Osteocyte (in vitro differentiated cells): ENCODE results near the gene THBS2. TPM values are rescaled to one million over a fixed set of nuclear protein-coding genes. Genes with fewer than 3 reads are reported as not detected.

ENCODE experiments used
- DNase-seq: peaks from one replicate; pipeline ENCODE4 v3.0.0; 2021; ENCODE audit warnings: mixed read lengths; ENCODE audit not compliant: unreplicated experiment; ENCODE audit errors: extremely low spot score
- H3K27ac Mint-ChIP-seq: one replicate; pipeline ENCODE4 v1.8.0; 2021; ENCODE audit warnings: mild to moderate bottlenecking, mixed read lengths; ENCODE audit not compliant: unreplicated experiment
- H3K27me3 Mint-ChIP-seq: one replicate; pipeline ENCODE4 v1.8.0; 2021; ENCODE audit warnings: mixed read lengths; ENCODE audit not compliant: unreplicated experiment
- H3K36me3 Mint-ChIP-seq: one replicate; pipeline ENCODE4 v1.8.0; 2021; ENCODE audit warnings: mixed read lengths; ENCODE audit not compliant: unreplicated experiment
- H3K4me1 Mint-ChIP-seq: one replicate; pipeline ENCODE4 v1.8.0; 2021; ENCODE audit warnings: mixed read lengths; ENCODE audit not compliant: unreplicated experiment
- H3K4me3 Mint-ChIP-seq: one replicate; pipeline ENCODE4 v1.8.0; 2021; ENCODE audit warnings: mild to moderate bottlenecking, moderate library complexity, mixed read lengths; ENCODE audit not compliant: unreplicated experiment
- H3K9me3 Mint-ChIP-seq: one replicate; pipeline ENCODE4 v1.8.0; 2021; ENCODE audit warnings: mixed read lengths; ENCODE audit not compliant: unreplicated experiment
- CTCF ChIP-seq: fragments of 200-600 bp; sonication (generic); IDR thresholded peaks from 2 replicates; pipeline ENCODE4 v1.5.0; 2021; ENCODE audit warnings: antibody characterized with exemption, mild to moderate bottlenecking, moderate library complexity
- total RNA-seq: library from RNA; stranded (reverse); gene quantifications from 2 replicates; pipeline ENCODE4 v1.2.1, GENCODE V29; 2021

The THBS2 gene
- total RNA-seq, 1 donor from 2014 or later = 650 TPM

- no peak for TF ChIP-seq CTCF
- Mint-ChIP-seq H3K27ac (peak overlapping the region; percentile 88), H3K36me3 (peaks cover 11% of the 10 kb centered on the region)
Observed at GRCh38 chr6:169194737-169195136, 58.9 kb downstream of the THBS2 start.

GRCh38 chr6:169190970-169191369 lies 62.7 kb downstream of the THBS2 start:
- peaks cover 48% of the 10 kb centered on the region for H3K4me1 Mint-ChIP-seq
- H3K27me3 Mint-ChIP-seq = no peaks in the 10 kb centered on the region
- TF ChIP-seq CTCF = no peak
- peaks cover 11% of the 10 kb centered on the region for H3K36me3 Mint-ChIP-seq
- peak; percentile 19 for DNase-seq
- H3K4me3 Mint-ChIP-seq = no peak overlapping the region
- no peaks in the 10 kb centered on the region for H3K9me3 Mint-ChIP-seq
- H3K27ac Mint-ChIP-seq = peak overlapping the region; percentile 70

More at GRCh38 chr6:169194737-169195136, 58.9 kb downstream of the THBS2 start:
- Mint-ChIP-seq H3K9me3 (no peaks in the 10 kb centered on the region), H3K27me3 (no peaks in the 10 kb centered on the region), H3K4me1 (peaks cover 37% of the 10 kb centered on the region), H3K4me3 (no peak overlapping the region)
- DNase-seq = no peak

GRCh38 chr6:169190144-169190584 lies 63.5 kb downstream of the THBS2 start:
- Mint-ChIP-seq H3K4me1 (peaks cover 45% of the 10 kb centered on the region), H3K27ac (peak overlapping the region; percentile 90), H3K4me3 (no peak overlapping the region), H3K36me3 (peaks cover 8% of the 10 kb centered on the region), H3K9me3 (no peaks in the 10 kb centered on the region), H3K27me3 (no peaks in the 10 kb centered on the region)
- TF ChIP-seq CTCF = no peak
- DNase-seq = peak; percentile 85

GRCh38 chr6:169189686-169190085 lies 64.0 kb downstream of the THBS2 start:
- H3K4me3 Mint-ChIP-seq = no peak overlapping the region
- peak overlapping the region; percentile 90 for H3K27ac Mint-ChIP-seq

GRCh38 chr6:169189182-169189581 lies 64.5 kb downstream of the THBS2 start:
- peak; percentile 70 for DNase-seq
- peak overlapping the region; percentile 90 for H3K27ac Mint-ChIP-seq
- H3K4me1 Mint-ChIP-seq = peaks cover 37% of the 10 kb centered on the region

More at GRCh38 chr6:169189686-169190085, 64.0 kb downstream of the THBS2 start:
- peaks cover 41% of the 10 kb centered on the region for H3K4me1 Mint-ChIP-seq
- H3K9me3 Mint-ChIP-seq = no peaks in the 10 kb centered on the region
- H3K27me3 Mint-ChIP-seq = no peaks in the 10 kb centered on the region
- DNase-seq = peak; percentile 38
- TF ChIP-seq CTCF = no peak
- H3K36me3 Mint-ChIP-seq = peaks cover 7% of the 10 kb centered on the region

More at GRCh38 chr6:169189182-169189581, 64.5 kb downstream of the THBS2 start:
- peaks cover 7% of the 10 kb centered on the region for H3K36me3 Mint-ChIP-seq
- H3K9me3 Mint-ChIP-seq = peaks cover 2% of the 10 kb centered on the region
- no peaks in the 10 kb centered on the region for H3K27me3 Mint-ChIP-seq
- no peak for TF ChIP-seq CTCF
- no peak overlapping the region for H3K4me3 Mint-ChIP-seq
